Measurements from ENCODE around the gene ANKS1A. TPM values are rescaled to one million over a fixed set of nuclear protein-coding genes. Genes with fewer than 3 reads are reported as not detected.
"Not testable (repeated sequence)": the region's sequence is repeated elsewhere in the genome, so short reads cannot be mapped to it uniquely, and the experiment has no call there.

ANKS1A gene
- polyA plus RNA-seq, 6 donors from 2014 or later = 1.4 to 5.5 (median 2.3) TPM; not detected in 1

- ATAC-seq (ENCODE audit: low read depth in 2 of 2) = no peak
- no peaks in the 10 kb centered on the region for H3K27me3 Mint-ChIP-seq
- H3K4me1 Mint-ChIP-seq = peaks cover 23 to 31% (median 28%) of the 10 kb centered on the region in 3 donors
- H3K9me3 Mint-ChIP-seq = no peaks in the 10 kb centered on the region
- H3K27ac Mint-ChIP-seq = no peak overlapping the region
- H3K4me3 Mint-ChIP-seq = no peak overlapping the region
- peaks cover 0 to 7% of the 10 kb centered on the region in 2 donors for H3K36me3 Mint-ChIP-seq
- no peak for DNase-seq
Observed at GRCh38 chr6:34914358-34914757, 25.3 kb downstream of the ANKS1A start.

GRCh38 chr6:34916348-34916967 is 27.4 kb downstream of the ANKS1A start:
- Mint-ChIP-seq H3K9me3 (no peaks in the 10 kb centered on the region), H3K4me3 (no peak overlapping the region), H3K4me1 (peaks cover 14 to 26% (median 22%) of the 10 kb centered on the region in 3 donors), H3K36me3 (peaks cover 0 to 7% of the 10 kb centered on the region in 2 donors), H3K27me3 (no peaks in the 10 kb centered on the region), H3K27ac (no peak overlapping the region)
- ATAC-seq (ENCODE audit: low read depth in 2 of 2) (no peak), DNase-seq (no peak)

- ATAC-seq (ENCODE audit: low read depth in 2 of 2) = no peak
- H3K36me3 Mint-ChIP-seq = peaks cover 0 to 7% of the 10 kb centered on the region in 2 donors
- no peak overlapping the region for H3K27ac Mint-ChIP-seq
- H3K9me3 Mint-ChIP-seq = no peaks in the 10 kb centered on the region
- no peak for DNase-seq
- H3K4me3 Mint-ChIP-seq = no peak overlapping the region
- H3K27me3 Mint-ChIP-seq = no peaks in the 10 kb centered on the region
- peaks cover 4 to 22% (median 14%) of the 10 kb centered on the region in 3 donors for H3K4me1 Mint-ChIP-seq
Observed at GRCh38 chr6:34917626-34918285, 28.7 kb downstream of the ANKS1A start.

- Mint-ChIP-seq H3K4me3 (no peak overlapping the region), H3K4me1 (peaks cover 0 to 16% (median 3%) of the 10 kb centered on the region in 3 donors)
- no peak for ATAC-seq (ENCODE audit: low read depth in 2 of 2)
Observed at GRCh38 chr6:34919651-34920050, 30.6 kb downstream of the ANKS1A start.

GRCh38 chr6:34920097-34920496 is 31.0 kb downstream of the ANKS1A start:
- H3K27ac Mint-ChIP-seq = peak overlapping the region in 1 of 6 donors; percentile 76
- H3K4me3 Mint-ChIP-seq = no peak overlapping the region
- peaks cover 0 to 7% of the 10 kb centered on the region in 2 donors for H3K36me3 Mint-ChIP-seq
- H3K4me1 Mint-ChIP-seq = peaks cover 0 to 16% (median 3%) of the 10 kb centered on the region in 3 donors
- DNase-seq (no peak), ATAC-seq (ENCODE audit: low read depth in 2 of 2) (no peak)
- H3K9me3 Mint-ChIP-seq = no peaks in the 10 kb centered on the region
- no peaks in the 10 kb centered on the region for H3K27me3 Mint-ChIP-seq

More at GRCh38 chr6:34919651-34920050, 30.6 kb downstream of the ANKS1A start:
- DNase-seq = no peak
- H3K27ac Mint-ChIP-seq = peak overlapping the region in 1 of 6 donors; percentile 76
- no peaks in the 10 kb centered on the region for H3K27me3 Mint-ChIP-seq
- H3K9me3 Mint-ChIP-seq = no peaks in the 10 kb centered on the region
- H3K36me3 Mint-ChIP-seq = peaks cover 0 to 7% of the 10 kb centered on the region in 2 donors

GRCh38 chr6:34922177-34922663 is 33.2 kb downstream of the ANKS1A start:
- ATAC-seq (ENCODE audit: low read depth in 2 of 2) (no peak), DNase-seq (no peak)
- Mint-ChIP-seq H3K4me1 (peaks cover 2 to 21% (median 5%) of the 10 kb centered on the region in 3 donors), H3K27ac (peak overlapping the region in 1 of 6 donors; percentile 65), H3K36me3 (peaks cover 0 to 7% of the 10 kb centered on the region in 2 donors), H3K4me3 (no peak overlapping the region), H3K9me3 (no peaks in the 10 kb centered on the region), H3K27me3 (no peaks in the 10 kb centered on the region)

GRCh38 chr6:34924831-34925625 is 36.0 kb downstream of the ANKS1A start:
- Mint-ChIP-seq H3K36me3 (no peaks in the 10 kb centered on the region), H3K27ac (peak overlapping the region in 2 of 6 donors; percentile 14 to 55), H3K9me3 (no peaks in the 10 kb centered on the region), H3K4me1 (peaks cover 16 to 35% (median 20%) of the 10 kb centered on the region in 3 donors), H3K27me3 (no peaks in the 10 kb centered on the region), H3K4me3 (no peak overlapping the region)
- no peak for DNase-seq
- ATAC-seq (ENCODE audit: low read depth in 2 of 2) = no peak

- H3K27ac Mint-ChIP-seq = no peak overlapping the region
- H3K4me3 Mint-ChIP-seq = no peak overlapping the region
- H3K4me1 Mint-ChIP-seq = peaks cover 20 to 37% (median 21%) of the 10 kb centered on the region in 3 donors
- DNase-seq (no peak), ATAC-seq (ENCODE audit: low read depth in 2 of 2) (no peak)
- no peaks in the 10 kb centered on the region for H3K27me3 Mint-ChIP-seq
- no peaks in the 10 kb centered on the region for H3K36me3 Mint-ChIP-seq
- H3K9me3 Mint-ChIP-seq = no peaks in the 10 kb centered on the region
Observed at GRCh38 chr6:34926655-34927054, 37.6 kb downstream of the ANKS1A start.

GRCh38 chr6:34928220-34928619 is 39.2 kb downstream of the ANKS1A start:
- no peak for ATAC-seq (ENCODE audit: low read depth in 2 of 2)
- no peaks in the 10 kb centered on the region for H3K27me3 Mint-ChIP-seq
- no peak for DNase-seq
- peak overlapping the region in 1 of 6 donors; percentile 7 for H3K27ac Mint-ChIP-seq
- H3K9me3 Mint-ChIP-seq = no peaks in the 10 kb centered on the region
- peaks cover 0 to 6% of the 10 kb centered on the region in 2 donors for H3K36me3 Mint-ChIP-seq
- no peak overlapping the region for H3K4me3 Mint-ChIP-seq
- H3K4me1 Mint-ChIP-seq = peaks cover 20 to 32% (median 21%) of the 10 kb centered on the region in 3 donors

- H3K4me1 Mint-ChIP-seq = peaks cover 20 to 32% (median 21%) of the 10 kb centered on the region in 3 donors
- ATAC-seq (ENCODE audit: low read depth in 2 of 2) = no peak
- no peaks in the 10 kb centered on the region for H3K27me3 Mint-ChIP-seq
- H3K4me3 Mint-ChIP-seq = no peak overlapping the region
- H3K27ac Mint-ChIP-seq = peak overlapping the region in 1 of 6 donors; percentile 7
- H3K9me3 Mint-ChIP-seq = no peaks in the 10 kb centered on the region
- DNase-seq = no peak
- peaks cover 0 to 6% of the 10 kb centered on the region in 2 donors for H3K36me3 Mint-ChIP-seq
Observed at GRCh38 chr6:34928695-34929094, 39.6 kb downstream of the ANKS1A start.

- peak overlapping the region in 1 of 6 donors; percentile 7 for H3K27ac Mint-ChIP-seq
- ATAC-seq (ENCODE audit: low read depth in 2 of 2) = no peak
- H3K36me3 Mint-ChIP-seq = peaks cover 0 to 6% of the 10 kb centered on the region in 2 donors
- no peak for DNase-seq
- peaks cover 21 to 35% (median 23%) of the 10 kb centered on the region in 3 donors for H3K4me1 Mint-ChIP-seq
- peak overlapping the region in 1 of 8 donors; percentile 52 for H3K4me3 Mint-ChIP-seq
- H3K27me3 Mint-ChIP-seq = no peaks in the 10 kb centered on the region
- H3K9me3 Mint-ChIP-seq = no peaks in the 10 kb centered on the region
Observed at GRCh38 chr6:34929241-34929978, 40.4 kb downstream of the ANKS1A start.

GRCh38 chr6:34930221-34930620 is 41.2 kb downstream of the ANKS1A start:
- H3K9me3 Mint-ChIP-seq = no peaks in the 10 kb centered on the region
- ATAC-seq (ENCODE audit: low read depth in 2 of 2) (no peak), DNase-seq (no peak)
- peak overlapping the region in 1 of 6 donors; percentile 44 for H3K27ac Mint-ChIP-seq
- peaks cover 29 to 43% (median 31%) of the 10 kb centered on the region in 3 donors for H3K4me1 Mint-ChIP-seq
- peaks cover 0 to 6% of the 10 kb centered on the region in 2 donors for H3K36me3 Mint-ChIP-seq
- H3K27me3 Mint-ChIP-seq = no peaks in the 10 kb centered on the region
- no peak overlapping the region for H3K4me3 Mint-ChIP-seq

GRCh38 chr6:34932202-34932601 is 43.1 kb downstream of the ANKS1A start:
- ATAC-seq (ENCODE audit: low read depth in 2 of 2); H3K27me3 Mint-ChIP-seq; H3K27ac Mint-ChIP-seq; H3K36me3 Mint-ChIP-seq; H3K9me3 Mint-ChIP-seq; H3K4me3 Mint-ChIP-seq; DNase-seq: not testable (repeated sequence)
- H3K4me1 Mint-ChIP-seq = peaks cover 30 to 40% (median 37%) of the 10 kb centered on the region in 3 donors

Data from naive B cell (primary cell).